ENCODE results near the gene ZNF619.
A peak's percentile ranks its signal among the peaks of the same experiment; 100 is the strongest.

The ZNF619 gene

DNA sequence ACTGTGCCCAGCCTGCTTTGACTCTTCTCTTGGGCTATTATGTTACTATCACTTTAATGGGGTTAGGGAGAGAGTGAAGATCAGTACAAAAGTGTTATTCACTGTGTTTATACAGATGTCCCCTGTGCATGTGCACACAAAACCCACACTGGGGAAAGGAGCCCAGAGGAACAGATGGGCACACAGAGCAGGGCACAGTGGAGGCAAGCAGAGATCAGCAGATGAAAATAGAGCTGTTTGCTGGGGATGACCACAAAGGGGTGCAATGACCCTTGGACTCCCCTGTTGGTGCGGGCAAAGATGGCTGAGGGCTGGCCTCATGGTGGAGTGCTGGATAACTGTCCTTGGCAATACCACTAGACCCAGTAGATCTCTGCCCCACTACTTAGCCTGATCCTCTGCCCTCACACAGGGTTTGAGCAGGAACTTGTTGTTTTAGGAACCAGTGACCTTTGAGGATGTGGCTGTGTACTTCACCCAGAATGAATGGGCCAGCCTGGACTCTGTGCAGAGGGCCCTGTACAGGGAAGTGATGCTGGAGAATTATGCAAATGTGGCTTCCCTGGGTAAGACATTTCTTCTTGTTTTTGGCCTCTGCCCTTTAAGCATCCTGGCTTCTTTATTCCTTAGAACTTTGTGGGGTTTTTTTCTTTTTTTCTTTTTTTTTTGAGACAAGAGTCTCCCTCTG is 34.3 kb downstream of the ZNF619 start:
- Histone ChIP-seq H3K4me3 (ENCODE audit: low read depth in 1 of 2, low read length in 2 of 2) (no peak overlapping the region), H3K27me3 (ENCODE audit: control insufficient read depth in 1 of 2, insufficient read depth in 2 of 2, low read length in 2 of 2) (no peaks in the 10 kb centered on the region), H3K4me1 (ENCODE audit: insufficient read depth, low read length) (peaks cover 5% of the 10 kb centered on the region), H3K27ac (ENCODE audit: low read depth, low read length) (no peak overlapping the region), H3K9me3 (ENCODE audit: low read length) (no peaks in the 10 kb centered on the region), H3K9ac (ENCODE audit: low read length) (no peak overlapping the region), H3K36me3 (ENCODE audit: insufficient read depth, low read length) (peaks cover 15% of the 10 kb centered on the region)

DNA sequence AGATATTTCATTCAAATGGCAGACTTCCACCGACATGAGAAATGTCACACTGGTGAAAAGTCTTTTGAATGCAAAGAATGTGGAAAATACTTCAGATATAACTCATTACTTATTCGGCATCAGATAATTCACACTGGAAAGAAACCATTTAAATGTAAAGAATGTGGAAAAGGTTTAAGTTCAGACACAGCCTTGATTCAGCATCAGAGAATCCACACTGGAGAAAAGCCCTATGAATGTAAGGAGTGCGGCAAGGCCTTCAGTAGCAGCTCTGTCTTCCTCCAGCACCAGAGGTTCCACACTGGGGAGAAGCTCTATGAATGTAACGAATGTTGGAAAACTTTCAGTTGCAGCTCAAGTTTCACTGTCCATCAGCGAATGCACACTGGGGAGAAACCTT is 39.3 kb downstream of the ZNF619 start:
- Histone ChIP-seq H3K27ac (ENCODE audit: low read depth, low read length) (no peak overlapping the region), H3K9ac (ENCODE audit: low read length) (no peak overlapping the region), H3K4me3 (ENCODE audit: low read depth in 1 of 2, low read length in 2 of 2) (no peak overlapping the region), H3K36me3 (ENCODE audit: insufficient read depth, low read length) (peaks cover 21% of the 10 kb centered on the region), H3K9me3 (ENCODE audit: low read length) (no peaks in the 10 kb centered on the region), H3K27me3 (ENCODE audit: control insufficient read depth in 1 of 2, insufficient read depth in 2 of 2, low read length in 2 of 2) (no peaks in the 10 kb centered on the region), H3K4me1 (ENCODE audit: insufficient read depth, low read length) (no peaks in the 10 kb centered on the region)

DNA sequence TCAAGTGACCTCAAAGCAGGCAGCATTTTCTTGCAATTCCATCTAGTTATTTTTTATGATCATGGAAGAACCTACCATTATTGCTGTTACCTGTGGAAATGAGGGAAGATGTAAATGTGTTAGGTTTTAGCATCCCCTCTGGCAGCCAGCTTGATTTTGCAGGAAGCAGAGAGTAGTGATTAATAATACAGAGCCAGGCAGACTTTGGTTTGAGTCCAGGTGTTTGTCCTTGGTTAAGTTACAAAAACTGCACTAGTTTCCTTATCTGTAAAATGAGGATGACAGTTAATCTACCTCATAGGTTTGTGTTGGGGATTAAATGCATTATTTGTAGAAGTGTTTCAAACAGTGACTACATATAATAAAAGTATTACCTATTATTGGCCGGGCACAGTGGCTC is 41.1 kb downstream of the ZNF619 start:
- Histone ChIP-seq H3K4me1 (ENCODE audit: insufficient read depth, low read length) (no peaks in the 10 kb centered on the region), H3K4me3 (ENCODE audit: low read depth in 1 of 2, low read length in 2 of 2) (no peak overlapping the region), H3K27me3 (ENCODE audit: control insufficient read depth in 1 of 2, insufficient read depth in 2 of 2, low read length in 2 of 2) (no peaks in the 10 kb centered on the region), H3K36me3 (ENCODE audit: insufficient read depth, low read length) (peaks cover 15% of the 10 kb centered on the region), H3K27ac (ENCODE audit: low read depth, low read length) (no peak overlapping the region), H3K9ac (ENCODE audit: low read length) (no peak overlapping the region), H3K9me3 (ENCODE audit: low read length) (no peaks in the 10 kb centered on the region)

DNA sequence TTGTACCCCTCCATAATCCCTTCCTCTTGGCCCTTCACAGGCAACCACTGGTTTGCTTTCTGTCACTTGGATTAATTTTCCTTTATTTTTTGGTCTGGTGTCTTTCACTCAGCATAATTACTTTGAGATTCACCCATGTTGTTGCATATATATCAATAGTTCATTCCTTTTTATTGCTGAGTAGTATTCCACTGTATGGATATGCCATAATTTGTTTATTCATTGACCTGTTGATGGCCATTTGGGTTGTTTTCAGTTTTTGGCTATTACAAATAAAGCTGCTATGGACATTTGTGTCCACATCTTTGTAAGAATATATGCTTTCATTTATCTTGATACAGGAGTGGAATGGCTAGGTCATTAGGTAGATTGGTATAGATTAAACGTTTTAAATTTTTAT is 41.9 kb downstream of the ZNF619 start:
- no peak overlapping the region for H3K4me3 ChIP-seq (ENCODE audit: low read depth in 1 of 2, low read length in 2 of 2)
- H3K36me3 ChIP-seq (ENCODE audit: insufficient read depth, low read length) = peaks cover 15% of the 10 kb centered on the region
- H3K27ac ChIP-seq (ENCODE audit: low read depth, low read length) = no peak overlapping the region
- no peak overlapping the region for H3K9ac ChIP-seq (ENCODE audit: low read length)
- no peaks in the 10 kb centered on the region for H3K27me3 ChIP-seq (ENCODE audit: control insufficient read depth in 1 of 2, insufficient read depth in 2 of 2, low read length in 2 of 2)
- no peaks in the 10 kb centered on the region for H3K9me3 ChIP-seq (ENCODE audit: low read length)
- H3K4me1 ChIP-seq (ENCODE audit: insufficient read depth, low read length) = peaks cover under 1% of the 10 kb centered on the region

DNA sequence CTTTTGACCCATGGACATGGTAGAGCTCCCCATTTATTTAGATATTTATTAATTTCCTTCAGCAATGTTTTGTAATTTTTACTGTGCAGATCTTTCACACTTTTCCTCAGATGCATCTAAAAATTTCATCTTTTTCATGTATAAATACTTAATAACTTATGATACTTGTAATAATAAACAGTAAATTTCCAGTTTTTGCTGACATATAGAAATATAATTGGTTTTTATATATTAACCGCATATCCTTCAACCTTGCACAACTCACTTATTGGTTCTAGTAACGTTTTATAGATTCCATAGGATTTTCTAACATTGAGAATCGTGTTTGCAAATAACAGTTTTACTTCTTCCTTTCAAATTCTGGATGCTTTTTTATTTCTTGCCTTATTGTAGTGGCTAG is 44.3 kb downstream of the ZNF619 start:
- no peaks in the 10 kb centered on the region for H3K9me3 ChIP-seq (ENCODE audit: low read length)
- peaks cover 5% of the 10 kb centered on the region for H3K36me3 ChIP-seq (ENCODE audit: insufficient read depth, low read length)
- no peak overlapping the region for H3K27ac ChIP-seq (ENCODE audit: low read depth, low read length)
- no peak overlapping the region for H3K4me3 ChIP-seq (ENCODE audit: low read depth in 1 of 2, low read length in 2 of 2)
- no peaks in the 10 kb centered on the region for H3K27me3 ChIP-seq (ENCODE audit: control insufficient read depth in 1 of 2, insufficient read depth in 2 of 2, low read length in 2 of 2)
- H3K9ac ChIP-seq (ENCODE audit: low read length) = no peak overlapping the region
- H3K4me1 ChIP-seq (ENCODE audit: insufficient read depth, low read length) = peaks cover 16% of the 10 kb centered on the region

DNA sequence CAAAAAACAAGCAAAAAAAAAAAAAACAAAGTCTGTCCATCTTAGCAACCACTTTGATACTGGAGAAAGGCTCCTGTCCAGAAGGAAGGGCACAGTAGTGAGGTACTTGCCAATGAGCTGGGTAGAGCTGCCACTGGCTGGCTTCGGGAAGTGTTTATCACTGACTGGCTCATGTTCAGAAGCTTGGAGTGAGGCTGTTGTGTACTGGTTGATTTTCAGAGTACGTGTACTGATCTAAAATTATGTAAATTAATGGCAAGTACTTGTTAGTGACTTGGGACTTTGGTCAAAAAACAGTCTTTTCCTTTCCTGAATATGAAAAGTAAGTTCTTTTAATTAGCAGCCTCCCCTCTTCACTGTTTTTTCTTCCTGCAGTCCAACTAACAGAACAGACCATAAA is 46.9 kb downstream of the ZNF619 start:
- peak overlapping the region; percentile 69 for H3K9ac ChIP-seq (ENCODE audit: low read length)

DNA sequence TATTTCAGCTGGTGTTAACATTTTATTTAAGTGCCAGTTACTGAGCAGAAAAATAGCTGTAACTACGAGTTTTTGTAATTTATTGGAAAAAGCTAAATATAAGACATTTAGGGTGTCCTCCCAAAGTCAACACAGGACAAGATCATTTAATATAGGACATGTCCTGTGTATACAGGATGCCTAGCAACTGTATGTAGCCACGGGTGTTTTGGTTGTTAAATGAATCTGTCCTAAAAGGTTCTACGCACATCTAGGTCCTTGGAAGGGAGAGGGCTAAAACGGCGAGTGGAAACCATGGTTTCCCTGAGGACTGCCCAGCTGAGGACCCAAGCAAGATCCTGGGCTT is 47.3 kb downstream of the ZNF619 start:
- Histone ChIP-seq H3K27me3 (ENCODE audit: control insufficient read depth in 1 of 2, insufficient read depth in 2 of 2, low read length in 2 of 2) (no peaks in the 10 kb centered on the region), H3K9ac (ENCODE audit: low read length) (peak overlapping the region; percentile 69), H3K9me3 (ENCODE audit: low read length) (no peaks in the 10 kb centered on the region), H3K27ac (ENCODE audit: low read depth, low read length) (peak overlapping the region; percentile 96), H3K4me3 (ENCODE audit: low read depth in 1 of 2, low read length in 2 of 2) (peak overlapping the region; percentile 73 to 96), H3K36me3 (ENCODE audit: insufficient read depth, low read length) (peaks cover 15% of the 10 kb centered on the region), H3K4me1 (ENCODE audit: insufficient read depth, low read length) (peaks cover 17% of the 10 kb centered on the region)

More for the DNA sequence above, 46.9 kb downstream of the ZNF619 start:
- H3K4me1 ChIP-seq (ENCODE audit: insufficient read depth, low read length) = peaks cover 17% of the 10 kb centered on the region
- peak overlapping the region; percentile 96 for H3K27ac ChIP-seq (ENCODE audit: low read depth, low read length)
- H3K27me3 ChIP-seq (ENCODE audit: control insufficient read depth in 1 of 2, insufficient read depth in 2 of 2, low read length in 2 of 2) = no peaks in the 10 kb centered on the region
- H3K4me3 ChIP-seq (ENCODE audit: low read depth in 1 of 2, low read length in 2 of 2) = peak overlapping the region in 1 of 2 donors; percentile 96
- no peaks in the 10 kb centered on the region for H3K9me3 ChIP-seq (ENCODE audit: low read length)
- H3K36me3 ChIP-seq (ENCODE audit: insufficient read depth, low read length) = peaks cover 11% of the 10 kb centered on the region

DNA sequence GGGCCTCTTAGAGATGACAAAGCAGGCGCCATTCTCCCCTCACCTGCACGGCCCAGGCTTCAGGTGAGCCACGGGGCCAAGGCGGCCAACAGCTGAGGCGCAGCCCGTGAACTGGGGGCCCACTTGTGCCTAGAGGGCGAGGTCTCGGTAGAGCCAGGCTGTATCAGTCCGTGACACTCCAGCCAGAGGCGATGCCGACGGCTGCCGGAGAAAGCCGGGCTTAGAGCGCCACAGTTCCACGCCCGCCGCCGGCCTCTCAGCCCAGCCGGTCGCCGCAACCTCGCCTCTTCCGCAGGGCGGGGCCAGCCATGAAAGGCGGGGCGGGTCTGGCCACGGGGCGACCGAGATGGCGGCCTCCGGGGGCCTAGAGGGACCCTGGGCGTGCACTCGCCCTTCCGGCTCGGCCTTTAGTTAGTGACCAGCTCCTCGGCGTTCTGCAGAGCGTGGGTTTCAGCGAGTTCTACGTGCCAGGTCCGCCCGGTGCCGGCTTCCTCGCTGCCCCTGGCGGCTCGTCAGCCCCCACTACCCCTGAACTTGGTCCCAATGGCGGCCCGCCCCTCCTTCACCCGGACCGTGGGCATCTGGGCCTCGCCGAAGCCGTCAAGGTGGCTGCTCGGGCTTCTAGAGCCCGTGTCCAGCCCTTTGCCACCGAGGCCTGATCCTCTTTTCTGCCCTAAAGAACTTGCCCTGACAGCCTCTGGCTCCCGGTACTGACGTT is 47.8 kb downstream of the ZNF619 start, which contains the start of gene ZNF621:
ZNF621 (plus strand) TSS at position 393 of the 718 bp plus-strand sequence. CDS start 881 bp downstream, outside the sequence.
- no peaks in the 10 kb centered on the region for H3K9me3 ChIP-seq (ENCODE audit: low read length)
- H3K27ac ChIP-seq (ENCODE audit: low read depth, low read length) = peak within 1 kb of the TSS; percentile 96
- H3K27me3 ChIP-seq (ENCODE audit: control insufficient read depth in 1 of 2, insufficient read depth in 2 of 2, low read length in 2 of 2) = no peaks in the 10 kb centered on the region
- peak within 1 kb of the TSS; percentile 98 for H3K9ac ChIP-seq (ENCODE audit: low read length)
- H3K36me3 ChIP-seq (ENCODE audit: insufficient read depth, low read length) = peaks cover 20% of the 10 kb centered on the region
- peak within 1 kb of the TSS; percentile 73 to 96 for H3K4me3 ChIP-seq (ENCODE audit: low read depth in 1 of 2, low read length in 2 of 2)
- H3K4me1 ChIP-seq (ENCODE audit: insufficient read depth, low read length) = peaks cover 17% of the 10 kb centered on the region

DNA sequence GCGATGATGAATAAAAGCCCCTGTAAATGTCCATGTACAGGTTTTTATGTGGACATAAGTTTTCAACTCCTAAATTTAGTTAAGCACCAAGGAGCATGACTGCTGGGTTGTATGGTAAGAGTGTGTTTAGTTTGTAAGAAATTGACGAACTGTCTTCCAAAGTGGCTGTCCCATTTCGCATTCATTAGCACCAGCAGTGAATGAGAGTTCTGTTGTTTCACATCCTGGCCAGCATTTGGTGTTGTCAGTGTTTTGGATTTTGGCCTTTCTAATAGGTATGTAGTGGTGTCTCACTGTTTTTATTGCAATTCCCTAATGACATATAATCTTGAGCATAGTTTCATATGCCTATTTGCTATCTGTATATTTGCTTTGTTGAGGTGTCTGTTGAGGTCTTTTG is 51.5 kb downstream of the ZNF619 start:
- peaks cover 54% of the 10 kb centered on the region for H3K36me3 ChIP-seq (ENCODE audit: insufficient read depth, low read length)
- no peak overlapping the region for H3K27ac ChIP-seq (ENCODE audit: low read depth, low read length)
- no peaks in the 10 kb centered on the region for H3K27me3 ChIP-seq (ENCODE audit: control insufficient read depth in 1 of 2, insufficient read depth in 2 of 2, low read length in 2 of 2)
- H3K9ac ChIP-seq (ENCODE audit: low read length) = no peak overlapping the region
- H3K9me3 ChIP-seq (ENCODE audit: low read length) = peaks cover 10% of the 10 kb centered on the region
- H3K4me3 ChIP-seq (ENCODE audit: low read depth in 1 of 2, low read length in 2 of 2) = no peak overlapping the region
- peaks cover 17% of the 10 kb centered on the region for H3K4me1 ChIP-seq (ENCODE audit: insufficient read depth, low read length)

DNA sequence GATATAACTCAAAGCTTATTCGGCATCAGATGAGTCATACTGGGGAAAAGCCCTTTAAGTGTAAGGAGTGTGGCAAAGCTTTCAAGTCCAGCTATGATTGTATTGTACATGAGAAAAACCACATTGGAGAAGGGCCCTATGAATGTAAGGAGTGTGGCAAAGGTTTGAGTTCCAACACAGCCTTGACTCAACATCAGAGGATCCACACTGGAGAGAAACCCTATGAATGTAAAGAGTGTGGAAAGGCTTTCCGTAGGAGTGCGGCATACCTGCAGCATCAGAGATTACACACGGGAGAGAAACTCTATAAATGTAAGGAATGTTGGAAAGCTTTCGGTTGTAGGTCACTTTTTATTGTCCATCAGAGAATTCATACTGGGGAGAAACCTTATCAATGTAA is 55.3 kb downstream of the ZNF619 start:
- H3K4me1 ChIP-seq (ENCODE audit: insufficient read depth, low read length) = no peaks in the 10 kb centered on the region
- H3K27ac ChIP-seq (ENCODE audit: low read depth, low read length) = no peak overlapping the region
- no peak overlapping the region for H3K4me3 ChIP-seq (ENCODE audit: low read depth in 1 of 2, low read length in 2 of 2)
- H3K27me3 ChIP-seq (ENCODE audit: control insufficient read depth in 1 of 2, insufficient read depth in 2 of 2, low read length in 2 of 2) = no peaks in the 10 kb centered on the region
- no peak overlapping the region for H3K9ac ChIP-seq (ENCODE audit: low read length)
- H3K9me3 ChIP-seq (ENCODE audit: low read length) = peaks cover 10% of the 10 kb centered on the region
- peaks cover 73% of the 10 kb centered on the region for H3K36me3 ChIP-seq (ENCODE audit: insufficient read depth, low read length)

DNA sequence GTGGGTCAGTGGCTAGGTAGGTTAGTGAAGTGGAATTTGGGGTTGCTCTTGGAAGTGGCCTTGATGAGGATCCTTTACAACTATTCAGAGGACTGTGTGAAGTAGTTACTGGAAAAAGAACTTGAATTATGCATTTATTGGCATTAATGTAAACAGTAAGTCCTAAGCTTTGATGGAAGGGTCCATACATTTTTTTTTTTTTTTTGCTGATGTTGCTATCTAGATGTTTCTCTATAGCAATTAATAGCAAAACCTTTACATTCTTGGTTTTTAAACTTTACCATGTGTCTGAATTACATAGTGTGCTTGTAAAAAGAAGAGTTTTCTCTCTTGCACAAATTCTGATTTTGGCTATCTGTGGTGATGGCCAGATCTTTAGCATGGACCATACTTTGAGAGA is 57.4 kb downstream of the ZNF619 start:
- no peaks in the 10 kb centered on the region for H3K4me1 ChIP-seq (ENCODE audit: insufficient read depth, low read length)
- no peaks in the 10 kb centered on the region for H3K27me3 ChIP-seq (ENCODE audit: control insufficient read depth in 1 of 2, insufficient read depth in 2 of 2, low read length in 2 of 2)
- no peak overlapping the region for H3K27ac ChIP-seq (ENCODE audit: low read depth, low read length)
- no peak overlapping the region for H3K9ac ChIP-seq (ENCODE audit: low read length)
- H3K4me3 ChIP-seq (ENCODE audit: low read depth in 1 of 2, low read length in 2 of 2) = no peak overlapping the region
- H3K9me3 ChIP-seq (ENCODE audit: low read length) = peaks cover 10% of the 10 kb centered on the region
- peaks cover 57% of the 10 kb centered on the region for H3K36me3 ChIP-seq (ENCODE audit: insufficient read depth, low read length)
